SK-N-DZ (cell line): ENCODE measurements around the gene LEFTY2.

Source experiments
- small RNA-seq, 2 experiments: library from RNA; depleted of rRNA; stranded (forward); fragments of <200 nt; gene quantifications; one replicate each; pipeline ENCODE3, GENCODE V24; 2014

The LEFTY2 gene

Small RNA genes within 50 kb of the gene (small RNA-seq; reads per million reads assigned to genes)
- 0 reads per million in 2 experiments for gene AL117348.1
- 0 reads per million in 2 experiments for gene NDUFA3P3
